ENCODE data around the gene C1orf167.
A peak's percentile ranks its signal among the peaks of the same experiment; 100 is the strongest.

Gene C1orf167

GRCh38 chr1:11736746-11737639, 25.0 kb upstream of the C1orf167 start:
- DNase-seq (ENCODE audit: low read depth): no peak

DNA sequence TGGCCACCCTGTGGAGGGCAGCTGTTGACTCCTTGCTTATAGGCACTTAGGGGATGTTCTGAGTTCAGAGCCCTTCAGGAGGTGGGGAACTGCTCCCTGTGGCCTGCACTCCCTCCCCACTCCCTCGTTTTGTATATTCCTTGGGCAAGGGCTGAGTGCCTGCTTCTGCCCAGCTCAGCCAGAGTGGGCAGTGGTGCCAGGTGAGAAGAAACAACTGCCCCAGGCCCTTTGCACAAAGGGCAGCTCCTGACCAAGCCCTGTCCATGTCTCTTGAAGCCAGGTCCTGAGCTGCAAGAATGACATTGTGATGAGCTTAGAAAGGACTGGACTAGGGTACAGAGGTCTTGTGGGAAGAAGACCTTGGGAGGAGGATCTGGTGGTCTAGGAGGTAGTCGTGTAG, 23.9 kb upstream of the C1orf167 start:
- DNase-seq (ENCODE audit: low read depth): no peak

GRCh38 chr1:11738783-11739182, 23.2 kb upstream of the C1orf167 start:
- DNase-seq (ENCODE audit: low read depth): no peak

DNA sequence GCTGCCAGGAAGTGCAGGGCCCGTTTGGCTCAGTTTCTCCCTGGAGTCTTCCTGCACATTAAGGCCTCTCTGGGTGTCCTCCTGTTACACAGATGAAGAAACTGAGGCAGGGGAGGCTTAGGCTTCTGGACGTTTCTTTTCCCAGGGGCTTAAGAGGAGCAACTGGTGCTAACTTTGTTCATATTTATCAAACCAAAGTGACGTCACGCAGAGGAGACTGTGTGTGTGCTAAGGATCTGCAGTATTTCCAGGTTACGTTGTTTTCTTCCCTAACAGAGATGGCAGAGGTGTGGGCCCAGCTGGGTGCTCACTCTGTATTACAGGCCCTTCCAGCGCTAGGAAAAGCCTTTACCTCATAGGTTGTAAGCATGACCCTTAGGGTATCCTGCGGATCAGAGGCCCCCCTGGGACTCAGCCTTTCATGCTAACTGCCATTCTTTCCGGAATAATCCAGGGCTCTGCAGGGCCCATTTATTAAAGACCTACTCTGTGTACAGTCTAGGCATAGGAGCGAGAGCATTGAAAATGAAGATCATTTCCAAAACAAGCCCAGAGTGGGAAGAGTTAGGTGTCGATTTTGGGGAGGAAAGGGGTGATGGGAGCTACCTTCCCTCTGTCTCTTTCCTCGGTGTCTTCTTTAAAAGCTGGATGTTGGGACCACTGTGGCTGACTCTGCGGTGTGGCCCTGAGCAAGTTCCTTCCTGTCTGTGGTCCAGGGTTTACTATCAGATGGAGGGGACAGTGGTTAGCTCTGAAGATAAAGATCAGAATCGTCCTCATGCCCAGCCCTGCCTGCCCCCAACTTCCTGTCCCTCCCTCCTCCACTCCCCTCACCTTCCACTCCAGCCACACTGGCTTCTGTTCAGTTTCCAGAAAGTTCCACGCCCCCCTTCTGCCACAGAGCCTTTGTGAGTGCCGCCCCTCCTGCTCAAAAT, 21.5 kb upstream of the C1orf167 start:
- DNase-seq (ENCODE audit: low read depth): no peak

GRCh38 chr1:11741482-11741881, 20.5 kb upstream of the C1orf167 start:
- no peak for DNase-seq (ENCODE audit: low read depth)

DNA sequence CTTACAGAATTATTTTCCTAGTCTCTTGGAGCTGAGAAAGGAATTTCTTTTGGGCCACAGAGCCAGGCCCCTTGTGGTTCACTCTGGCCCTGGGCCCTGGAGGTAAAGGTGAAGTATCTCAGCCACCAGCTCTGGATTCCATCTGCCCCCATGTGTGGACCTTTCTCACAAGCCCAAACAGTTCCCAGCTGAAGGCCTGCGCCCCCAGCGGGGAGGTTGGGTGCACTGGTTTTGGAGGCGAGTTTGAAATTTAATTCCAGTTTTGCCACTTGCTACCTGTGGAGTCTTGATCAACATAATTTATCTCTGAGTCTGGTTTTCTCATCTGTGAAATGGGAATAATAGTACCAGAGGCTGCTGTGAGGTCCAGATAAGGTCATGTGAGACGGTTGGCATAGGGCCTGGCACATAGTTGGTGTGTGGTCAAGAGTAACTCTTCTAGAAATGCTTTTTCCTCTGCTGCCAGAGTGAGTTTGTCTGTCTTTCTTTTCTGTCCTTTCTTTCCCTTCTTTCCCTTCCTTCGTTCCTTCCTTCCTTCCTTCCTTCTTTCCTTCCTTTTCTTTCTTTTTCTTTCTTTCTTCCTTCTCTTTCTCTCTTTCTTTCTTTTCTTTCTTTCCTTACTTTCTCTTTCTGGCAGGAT, 20.0 kb upstream of the C1orf167 start:
- no peak for DNase-seq (ENCODE audit: low read depth)

GRCh38 chr1:11744287-11744686, 17.7 kb upstream of the C1orf167 start:
- DNase-seq (ENCODE audit: low read depth): no peak

DNA sequence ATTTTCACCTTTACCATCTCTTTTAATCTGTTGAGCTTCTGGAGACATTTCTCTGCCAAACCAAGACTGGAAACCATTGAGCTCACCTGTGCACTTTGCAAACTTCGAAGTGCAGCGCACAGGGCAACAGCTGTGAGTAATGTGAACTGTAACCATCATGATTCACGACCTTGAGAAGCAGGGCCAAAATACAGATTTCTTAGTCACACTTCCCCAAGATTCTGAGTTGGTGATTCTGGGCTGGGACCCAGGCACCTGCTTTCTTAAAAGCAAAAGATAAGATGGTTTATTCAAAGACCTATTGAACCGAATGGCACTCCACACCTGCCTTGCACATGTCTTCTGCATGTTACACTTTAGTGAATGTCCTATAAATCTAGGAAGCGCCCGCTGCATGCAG, 15.9 kb upstream of the C1orf167 start:
- DNase-seq (ENCODE audit: low read depth): no peak

DNA sequence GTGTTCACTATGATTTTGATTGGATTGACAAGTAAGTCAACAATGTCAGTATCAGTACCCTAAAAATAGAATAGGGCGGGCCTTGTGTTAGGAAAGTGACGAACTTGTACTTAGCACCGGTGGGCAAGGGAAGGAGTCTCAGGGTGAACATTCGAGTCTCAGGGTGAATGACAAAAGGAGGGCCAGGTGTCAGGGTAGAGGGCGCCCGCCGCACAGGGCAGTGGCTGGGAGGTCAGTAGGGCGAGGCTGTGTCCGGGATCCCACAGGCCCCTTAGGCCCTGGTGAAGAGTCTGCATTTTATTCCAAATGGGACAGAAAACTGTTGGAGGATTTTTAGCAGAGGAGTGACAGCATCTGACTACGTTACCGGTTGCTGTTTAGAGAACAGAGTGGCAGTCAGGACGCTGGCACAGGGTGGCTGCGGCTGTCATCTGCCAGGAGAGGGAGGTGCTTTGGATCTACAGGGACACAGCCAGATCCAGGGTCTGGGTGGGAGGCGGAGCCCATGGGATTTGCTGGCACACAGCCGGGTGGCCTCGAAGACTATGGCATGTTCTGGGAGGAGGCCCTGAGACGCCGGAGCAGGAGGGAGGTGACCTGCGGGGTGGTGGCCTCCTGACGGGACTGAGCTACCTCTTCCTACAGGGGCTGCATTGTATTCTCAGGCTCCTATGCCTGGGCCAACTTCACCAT, 15.1 kb upstream of the C1orf167 start:
- no peak for DNase-seq (ENCODE audit: low read depth)

DNA sequence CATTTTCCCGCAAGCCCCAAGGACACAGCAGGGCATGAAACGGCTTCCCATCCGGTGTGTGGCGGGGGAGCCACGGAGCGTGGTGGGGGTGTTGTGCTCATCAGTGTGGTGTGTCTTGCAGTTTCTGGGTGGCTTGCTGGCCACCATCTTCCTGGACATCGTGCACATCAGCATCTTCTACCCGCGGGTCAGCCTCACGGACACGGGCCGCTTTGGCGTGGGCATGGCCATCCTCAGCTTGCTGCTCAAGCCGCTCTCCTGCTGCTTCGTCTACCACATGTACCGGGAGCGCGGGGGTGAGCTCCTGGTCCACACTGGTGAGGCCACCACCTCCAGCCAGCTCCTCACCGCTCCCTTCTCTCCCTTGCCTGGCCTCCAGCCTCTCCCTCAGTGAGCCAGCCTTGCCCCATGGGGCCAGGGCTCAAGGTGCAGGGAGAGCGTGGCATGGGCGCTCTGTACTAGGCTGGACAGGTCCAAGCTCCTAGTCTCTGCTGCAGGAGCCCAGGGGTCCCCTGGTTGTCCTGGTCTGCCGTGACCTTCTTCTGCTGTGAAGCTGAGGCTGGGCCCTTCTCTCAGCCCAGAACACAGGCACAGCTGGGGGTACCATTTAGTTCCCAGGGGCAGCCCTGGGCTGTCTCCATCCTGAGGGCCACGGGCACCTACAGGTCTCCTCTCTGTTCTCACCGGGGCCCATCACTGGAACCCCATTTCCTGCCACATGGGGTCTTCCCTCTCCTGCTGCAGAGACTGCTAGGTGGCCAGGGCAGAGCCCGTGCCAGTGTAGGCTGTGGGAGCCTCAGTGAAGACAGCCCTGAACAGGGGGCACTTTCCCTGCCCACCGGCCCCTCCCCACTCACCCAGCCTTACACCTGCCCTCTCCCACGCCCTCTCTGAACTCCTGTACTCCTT, 13.4 kb upstream of the C1orf167 start:
- no peak for DNase-seq (ENCODE audit: low read depth)

- DNase-seq (ENCODE audit: low read depth): peak; percentile 15
These were observed 12.7 kb upstream of the C1orf167 start for GRCh38 chr1:11749203-11749689.

- DNase-seq (ENCODE audit: low read depth): no peak
These were observed 12.0 kb upstream of the C1orf167 start for GRCh38 chr1:11749996-11750395.

GRCh38 chr1:11751087-11751486, 10.9 kb upstream of the C1orf167 start:
- DNase-seq (ENCODE audit: low read depth): no peak

DNA sequence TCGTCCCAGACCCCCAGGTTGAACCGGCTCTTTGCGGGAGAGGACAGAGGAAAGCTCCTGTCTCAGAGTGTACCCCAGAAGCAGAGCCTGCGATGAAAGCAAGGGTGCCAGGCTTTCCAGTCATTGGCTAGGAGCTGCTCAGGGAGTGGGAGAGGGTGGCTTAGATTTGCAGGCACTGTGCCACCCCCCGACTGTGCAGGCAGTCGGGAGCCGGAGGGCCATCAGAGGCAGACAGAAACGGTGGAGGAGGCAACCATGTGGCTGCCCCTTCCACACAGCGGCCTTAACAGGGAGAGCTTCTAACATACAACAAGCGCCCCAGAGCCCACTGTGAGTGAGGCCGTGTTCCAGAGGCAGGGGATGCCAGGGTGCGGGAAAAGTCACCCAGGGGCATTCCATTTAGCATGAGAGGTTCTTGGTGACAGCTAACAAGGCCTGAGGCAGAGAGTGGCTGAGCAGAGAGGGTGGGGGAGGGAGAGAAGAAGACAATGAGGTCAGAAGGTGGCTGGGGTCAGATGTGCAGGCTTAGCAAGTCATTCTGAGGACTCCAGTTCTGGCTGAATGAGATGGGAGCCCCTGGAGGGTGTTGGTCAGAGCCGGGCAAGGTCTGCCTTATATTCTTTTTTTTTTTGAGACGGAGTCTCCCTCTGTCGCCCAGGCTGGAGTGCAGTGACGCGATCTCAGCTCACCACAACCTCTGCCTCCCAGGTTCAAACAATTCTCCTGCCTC, 9.5 kb upstream of the C1orf167 start:
- DNase-seq (ENCODE audit: low read depth): no peak

GRCh38 chr1:11753555-11754208, 8.3 kb upstream of the C1orf167 start:
- no peak for DNase-seq (ENCODE audit: low read depth)

DNA sequence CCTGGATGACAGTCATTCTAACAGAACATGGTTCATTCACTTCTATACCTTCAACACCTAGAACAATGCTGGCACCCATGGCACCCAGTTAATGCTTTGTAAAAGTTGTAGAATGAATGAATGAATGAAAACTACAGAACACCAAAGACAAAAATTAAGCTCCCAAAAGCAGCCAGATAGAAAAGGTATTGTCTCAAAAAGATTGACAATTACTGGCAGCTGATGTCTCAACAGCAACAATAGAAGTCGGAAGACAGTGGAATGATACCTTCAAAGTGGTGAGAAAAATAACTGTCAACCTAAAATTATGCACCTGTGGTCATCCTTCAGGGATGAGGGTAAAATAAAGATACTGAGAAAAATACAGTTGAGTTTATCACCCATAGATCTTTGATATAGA, 4.9 kb upstream of the C1orf167 start:
- no peak for DNase-seq (ENCODE audit: low read depth)

DNA sequence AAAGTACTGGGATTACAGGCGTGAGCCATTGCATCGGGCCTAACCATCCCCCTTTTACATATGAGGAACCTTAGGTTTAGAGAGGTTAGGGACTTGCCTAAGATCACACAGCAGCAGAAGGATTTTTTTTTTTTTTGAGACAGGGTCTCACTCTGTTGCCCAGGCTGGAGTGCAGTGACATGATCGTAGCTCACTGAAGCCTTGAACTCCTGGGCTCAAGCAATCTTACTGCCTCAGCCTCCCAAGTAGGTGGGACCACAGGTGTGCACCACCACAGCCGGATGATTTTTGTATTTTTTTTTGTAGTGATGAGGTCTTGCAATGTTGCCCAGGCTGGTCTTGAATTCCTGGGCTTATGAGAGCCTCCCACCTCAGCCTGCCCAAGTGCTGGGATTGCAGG, 2.2 kb upstream of the C1orf167 start:
- no peak for DNase-seq (ENCODE audit: low read depth)

- DNase-seq (ENCODE audit: low read depth): no peak
These were observed 708 bp upstream of the C1orf167 start for GRCh38 chr1:11761285-11761684.

GRCh38 chr1:11764115-11764514, 2.1 kb downstream of the C1orf167 start:
- DNase-seq (ENCODE audit: low read depth): no peak

Data from activated T-helper 9 cell treated with anti-CD3 and anti-CD28 coated beads, Interleukin-2, amount 50 U/mL, for 16 hours (primary cell).